22Rv1 (cell line): ENCODE results near the gene KIRREL3.

Experiments used
- ZFX ChIP-seq: fragments of 450-650 bp; IDR thresholded peaks from 2 replicates; pipeline ENCODE4 v1.6.1; 2017; ENCODE audit warnings: antibody characterized with exemption, borderline replicate concordance
- TF ChIP-seq, protein P1 (sequence below): fragments of 450-650 bp; IDR thresholded peaks from 2 replicates; pipeline ENCODE4 v1.5.1; 2017; ENCODE audit warnings: mild to moderate bottlenecking

- TF ChIP-seq, protein P1, sequence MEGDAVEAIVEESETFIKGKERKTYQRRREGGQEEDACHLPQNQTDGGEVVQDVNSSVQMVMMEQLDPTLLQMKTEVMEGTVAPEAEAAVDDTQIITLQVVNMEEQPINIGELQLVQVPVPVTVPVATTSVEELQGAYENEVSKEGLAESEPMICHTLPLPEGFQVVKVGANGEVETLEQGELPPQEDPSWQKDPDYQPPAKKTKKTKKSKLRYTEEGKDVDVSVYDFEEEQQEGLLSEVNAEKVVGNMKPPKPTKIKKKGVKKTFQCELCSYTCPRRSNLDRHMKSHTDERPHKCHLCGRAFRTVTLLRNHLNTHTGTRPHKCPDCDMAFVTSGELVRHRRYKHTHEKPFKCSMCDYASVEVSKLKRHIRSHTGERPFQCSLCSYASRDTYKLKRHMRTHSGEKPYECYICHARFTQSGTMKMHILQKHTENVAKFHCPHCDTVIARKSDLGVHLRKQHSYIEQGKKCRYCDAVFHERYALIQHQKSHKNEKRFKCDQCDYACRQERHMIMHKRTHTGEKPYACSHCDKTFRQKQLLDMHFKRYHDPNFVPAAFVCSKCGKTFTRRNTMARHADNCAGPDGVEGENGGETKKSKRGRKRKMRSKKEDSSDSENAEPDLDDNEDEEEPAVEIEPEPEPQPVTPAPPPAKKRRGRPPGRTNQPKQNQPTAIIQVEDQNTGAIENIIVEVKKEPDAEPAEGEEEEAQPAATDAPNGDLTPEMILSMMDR: no peak
- TF ChIP-seq ZFX: no peak
Observed at GRCh38 chr11:127044535-127044934, 44.0 kb upstream of the KIRREL3 start.
